SHP77 treated with DMSO at 0.1 percent for 48 hours (cell line): ENCODE results near the gene CELA2A.
A peak's percentile ranks its signal among the peaks of the same experiment; 100 is the strongest.
"Not testable (repeated sequence)": the region's sequence is repeated elsewhere in the genome, so short reads cannot be mapped to it uniquely, and the experiment has no call there.

Experiments used
- DNase-seq: peaks from one replicate; lab custom pipeline; 2025; lab: John Stamatoyannopoulos, UW

The CELA2A gene

GRCh38 chr1:15501208-15502032 is 44.9 kb downstream of the CELA2A start:
- peak; percentile 27 for DNase-seq

- no peak for DNase-seq
Measured at GRCh38 chr1:15504436-15504835, 47.9 kb downstream of the CELA2A start.

- no peak for DNase-seq
Measured at GRCh38 chr1:15506831-15507230, 50.3 kb downstream of the CELA2A start.

GRCh38 chr1:15507278-15507677 is 50.7 kb downstream of the CELA2A start:
- DNase-seq, result no peak

- no peak for DNase-seq
Measured at GRCh38 chr1:15508700-15509487, 52.4 kb downstream of the CELA2A start.

- DNase-seq, result no peak
Measured at GRCh38 chr1:15509586-15509985, 53.1 kb downstream of the CELA2A start.

GRCh38 chr1:15510611-15511405 is 54.3 kb downstream of the CELA2A start:
- DNase-seq, result no peak

GRCh38 chr1:15513192-15513591 is 56.7 kb downstream of the CELA2A start:
- DNase-seq, result no peak

GRCh38 chr1:15513919-15514318 is 57.4 kb downstream of the CELA2A start:
- DNase-seq, result no peak

- DNase-seq, result not testable (repeated sequence)
Measured at GRCh38 chr1:15514557-15514956, 58.0 kb downstream of the CELA2A start.

GRCh38 chr1:15515022-15515663 is 58.6 kb downstream of the CELA2A start:
- no peak for DNase-seq

GRCh38 chr1:15519625-15520024 is 63.1 kb downstream of the CELA2A start:
- DNase-seq, result no peak

GRCh38 chr1:15521206-15521906 is 64.8 kb downstream of the CELA2A start:
- not testable (repeated sequence) for DNase-seq
